ENCODE results near the gene VPS8. TPM values are rescaled to one million over a fixed set of nuclear protein-coding genes. Genes with fewer than 3 reads are reported as not detected.

The VPS8 gene
- total RNA-seq, 4 donors from 2014 or later, result 31.0 to 39.0 (median 32.6) TPM

GRCh38 chr3:184814214-184814613 is 2.2 kb downstream of the VPS8 start:
- no peaks in the 10 kb centered on the region for H3K9me3 ChIP-seq
- peak; percentile 37 for DNase-seq (ENCODE audit: extremely low spot score)
- TF ChIP-seq CTCF (IDR thresholded peaks at IDR 0.05) (no peak), EP300 (IDR thresholded peaks at IDR 0.05) (no peak), POLR2AphosphoS5 (IDR thresholded peaks at IDR 0.05) (no peak), POLR2A (IDR thresholded peaks at IDR 0.05; ENCODE audit: low read depth) (no peak)
- H3K4me3 ChIP-seq, result no peak overlapping the region
- intact Hi-C loops (cut with DNase I), result loop anchor here (5.0 kb wide), 1 partner anchor 932 kb away; the partner anchor contains the start of gene PARL
- H3K36me3 ChIP-seq, result peaks cover 0 to 9% (median 0%) of the 10 kb centered on the region in 4 donors
- peaks cover 18 to 28% (median 26%) of the 10 kb centered on the region in 4 donors for H3K4me1 ChIP-seq
- no peaks in the 10 kb centered on the region for H3K27me3 ChIP-seq
- no peak overlapping the region for H3K27ac ChIP-seq (replicated peaks in 1 of 4)

DNA sequence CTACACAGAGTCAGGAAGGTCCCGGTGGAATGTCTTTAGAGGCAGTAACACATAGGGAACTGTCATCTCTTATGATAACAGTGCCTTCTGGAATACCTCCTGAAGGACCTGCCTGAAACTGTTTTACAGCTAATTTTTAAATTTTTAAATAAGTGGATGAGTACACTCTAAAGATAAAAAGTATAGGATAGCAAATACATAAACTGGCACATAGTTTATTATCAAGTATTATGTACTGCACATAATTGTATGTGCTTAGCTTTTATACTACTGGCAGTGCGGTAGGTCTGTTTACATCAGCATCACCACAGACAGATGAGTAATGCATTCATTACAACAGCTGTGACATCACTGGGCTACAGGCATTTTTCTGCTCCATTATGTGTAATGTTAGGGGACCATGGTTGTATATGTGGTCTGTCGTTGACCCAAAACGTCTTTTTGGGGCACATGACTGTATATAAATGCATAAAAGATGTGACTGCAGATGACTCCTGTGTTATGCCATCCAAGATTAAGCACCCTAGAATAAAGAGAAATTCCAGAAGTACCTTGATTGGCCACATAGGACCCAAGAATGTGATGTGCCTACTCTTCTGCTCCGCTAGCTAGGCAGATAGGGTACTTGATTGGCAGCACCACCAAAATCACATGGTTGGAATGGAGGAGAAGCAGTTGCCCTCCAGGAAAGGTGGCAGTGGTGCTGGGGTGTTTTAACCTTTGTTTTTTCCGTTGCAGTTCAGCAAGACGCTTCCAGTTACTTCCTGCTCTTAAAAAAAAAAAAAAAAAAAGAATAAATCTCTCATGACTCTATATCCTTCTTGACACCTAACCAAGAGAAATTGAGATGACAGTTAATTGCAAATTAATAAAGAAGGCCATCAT is 3.3 kb downstream of the VPS8 start:
- Histone ChIP-seq H3K4me1 (peaks cover 18 to 28% (median 26%) of the 10 kb centered on the region in 4 donors), H3K27me3 (no peaks in the 10 kb centered on the region), H3K4me3 (no peak overlapping the region), H3K36me3 (peaks cover 0 to 9% (median 0%) of the 10 kb centered on the region in 4 donors), H3K27ac (replicated peaks in 1 of 4) (no peak overlapping the region), H3K9me3 (no peaks in the 10 kb centered on the region)
- intact Hi-C loops (cut with DNase I), result no loop called here
- WGBS, result 60% methylated on average over 7 of the region's 7 CpGs
- TF ChIP-seq CTCF (IDR thresholded peaks at IDR 0.05) (no peak), POLR2AphosphoS5 (IDR thresholded peaks at IDR 0.05) (no peak)
- DNase-seq (ENCODE audit: extremely low spot score), result peak; percentile 53

- TF ChIP-seq POLR2AphosphoS5 (IDR thresholded peaks at IDR 0.05), result no peak
- TF ChIP-seq EP300 (IDR thresholded peaks at IDR 0.05), result no peak
- TF ChIP-seq CTCF (IDR thresholded peaks at IDR 0.05), result no peak
- TF ChIP-seq POLR2A (IDR thresholded peaks at IDR 0.05; ENCODE audit: low read depth), result no peak
- Histone ChIP-seq H3K9me3 (no peaks in the 10 kb centered on the region), H3K27ac (replicated peaks in 1 of 4) (no peak overlapping the region), H3K27me3 (no peaks in the 10 kb centered on the region), H3K4me1 (peaks cover 15 to 26% (median 23%) of the 10 kb centered on the region in 4 donors), H3K36me3 (peaks cover 0 to 9% (median 0%) of the 10 kb centered on the region in 4 donors), H3K4me3 (no peak overlapping the region)
- WGBS, result 91% methylated on average over 5 of the region's 5 CpGs
- DNase-seq (ENCODE audit: extremely low spot score), result no peak
- intact Hi-C loops (cut with DNase I), result no loop called here
Measured at GRCh38 chr3:184816614-184817013, 4.6 kb downstream of the VPS8 start.

DNA sequence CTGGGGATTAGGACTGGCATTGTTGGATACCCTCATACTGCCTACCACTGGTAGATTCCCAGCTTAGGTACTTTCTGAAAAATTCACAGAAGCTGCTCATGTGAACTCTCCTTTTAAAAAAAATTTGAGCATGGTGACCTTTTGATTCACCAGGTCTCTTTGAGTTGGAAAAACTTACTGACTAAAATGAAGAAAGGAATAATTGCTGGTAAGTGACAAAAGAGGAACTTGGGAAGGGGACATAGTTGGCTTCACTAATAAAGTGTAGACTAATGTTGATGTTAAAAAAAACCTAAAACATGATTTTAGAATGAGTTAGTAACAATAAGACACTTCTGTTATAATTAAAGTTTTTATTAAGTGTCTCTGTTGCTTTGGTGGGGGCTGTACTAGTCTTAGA is 8.6 kb downstream of the VPS8 start:
- Histone ChIP-seq H3K9me3 (no peaks in the 10 kb centered on the region), H3K27ac (replicated peaks in 1 of 4) (no peak overlapping the region), H3K36me3 (peaks cover 0 to 9% (median 0%) of the 10 kb centered on the region in 4 donors), H3K27me3 (no peaks in the 10 kb centered on the region), H3K4me3 (no peak overlapping the region), H3K4me1 (peaks cover 4 to 20% (median 11%) of the 10 kb centered on the region in 4 donors)
- intact Hi-C loops (cut with DNase I), result no loop called here
- TF ChIP-seq POLR2AphosphoS5 (IDR thresholded peaks at IDR 0.05), result no peak
- DNase-seq (ENCODE audit: extremely low spot score), result no peak

DNA sequence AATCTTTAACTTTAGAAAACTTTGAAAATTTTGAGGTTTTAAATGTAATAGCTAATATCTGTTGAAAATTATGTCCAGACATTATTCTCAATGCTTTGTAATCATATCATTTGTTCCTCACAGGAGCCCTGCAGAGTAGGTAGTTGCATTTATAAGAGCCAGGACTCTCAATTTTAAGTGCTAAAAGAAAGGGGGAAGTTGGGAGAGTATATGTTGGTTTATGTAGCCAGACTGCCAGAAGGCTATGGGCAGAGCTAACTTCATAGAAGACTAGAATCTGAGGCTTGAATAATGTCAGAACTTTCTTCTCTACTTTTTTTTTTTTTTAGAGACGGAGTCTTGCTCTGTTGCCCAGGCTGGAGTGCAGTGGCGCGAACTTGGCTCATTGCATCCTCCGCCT is 9.1 kb downstream of the VPS8 start:
- intact Hi-C loops (cut with DNase I), result no loop called here
- Histone ChIP-seq H3K4me1 (peaks cover 4 to 20% (median 11%) of the 10 kb centered on the region in 4 donors), H3K9me3 (no peaks in the 10 kb centered on the region), H3K27ac (replicated peaks in 1 of 4) (no peak overlapping the region), H3K36me3 (peaks cover 0 to 10% (median 0%) of the 10 kb centered on the region in 4 donors), H3K4me3 (no peak overlapping the region), H3K27me3 (no peaks in the 10 kb centered on the region)
- no peak for TF ChIP-seq EP300 (IDR thresholded peaks at IDR 0.05)
- no peak for DNase-seq (ENCODE audit: extremely low spot score)
- 97% methylated on average over 4 of the region's 4 CpGs for WGBS
